LHCN-M2 (cell line): ENCODE measurements around the gene OS9. TPM values are rescaled to one million over a fixed set of nuclear protein-coding genes. Genes with fewer than 3 reads are reported as not detected.
A peak's percentile ranks its signal among the peaks of the same experiment; 100 is the strongest.

Experiments
- DNase-seq: peaks from one replicate; pipeline ENCODE4 v3.0.0-alpha.2; 2012; ENCODE audit warnings: low read depth
- total RNA-seq: library from RNA; depleted of rRNA; stranded (reverse); fragments of >200 nt; gene quantifications from 2 replicates; pipeline ENCODE4 v1.2.3, GENCODE V29; 2014

OS9 gene
- total RNA-seq, 1 experiment from 2014 or later = 214 TPM

GRCh38 chr12:57722716-57723629 lies 29.0 kb downstream of the OS9 start:
- DNase-seq = no peak

GRCh38 chr12:57723630-57723962 lies 29.7 kb downstream of the OS9 start:
- DNase-seq = no peak

- no peak for DNase-seq
These were observed 30.3 kb downstream of the OS9 start for GRCh38 chr12:57724003-57724935.

GRCh38 chr12:57724936-57725740 lies 31.2 kb downstream of the OS9 start:
- DNase-seq = no peak

- no peak for DNase-seq
These were observed 31.9 kb downstream of the OS9 start for GRCh38 chr12:57725851-57726150.

GRCh38 chr12:57726151-57726883 lies 32.4 kb downstream of the OS9 start:
- DNase-seq = peak; percentile 85

GRCh38 chr12:57726884-57727757 lies 33.2 kb downstream of the OS9 start:
- no peak for DNase-seq

GRCh38 chr12:57727758-57728395 lies 33.9 kb downstream of the OS9 start:
- no peak for DNase-seq

GRCh38 chr12:57729321-57729844 lies 35.5 kb downstream of the OS9 start:
- DNase-seq = no peak

GRCh38 chr12:57730336-57731067 lies 36.6 kb downstream of the OS9 start:
- DNase-seq = no peak

GRCh38 chr12:57731411-57732080 lies 37.6 kb downstream of the OS9 start:
- no peak for DNase-seq

GRCh38 chr12:57732270-57732669 lies 38.3 kb downstream of the OS9 start:
- DNase-seq = no peak

- no peak for DNase-seq
These were observed 39.0 kb downstream of the OS9 start for GRCh38 chr12:57732726-57733593.

GRCh38 chr12:57733928-57734327 lies 40.0 kb downstream of the OS9 start:
- no peak for DNase-seq

GRCh38 chr12:57734591-57734990 lies 40.7 kb downstream of the OS9 start:
- peak; percentile 46 for DNase-seq

- DNase-seq = peak; percentile 81
These were observed 41.4 kb downstream of the OS9 start for GRCh38 chr12:57735198-57735855.
